OCI-LY1 (cell line): ENCODE measurements around the gene PRKCA.
A peak's percentile ranks its signal among the peaks of the same experiment; 100 is the strongest.

ENCODE experiments used
- CTCF ChIP-seq: fragments of 200-600 bp; sonication (generic), shearing (Covaris generic); IDR thresholded peaks from 2 replicates; pipeline ENCODE4 v1.5.1; 2017; ENCODE audit warnings: mild to moderate bottlenecking, antibody characterized with exemption, low read length, moderate library complexity, mixed read lengths
- EZH2 ChIP-seq: fragments of 200-600 bp; sonication (generic), shearing (Covaris generic); IDR thresholded peaks from 2 replicates; pipeline ENCODE4 v1.8.0; 2017; ENCODE audit warnings: borderline replicate concordance, mixed run types, mild to moderate bottlenecking, antibody characterized with exemption, low read length, moderate library complexity, mixed read lengths

GRCh38 chr17:66290101-66290722 lies 12.2 kb upstream of the PRKCA start:
- TF ChIP-seq CTCF: peak; percentile 78
- TF ChIP-seq EZH2: no peak
